ENCODE measurements around the gene EVC2.

DNA sequence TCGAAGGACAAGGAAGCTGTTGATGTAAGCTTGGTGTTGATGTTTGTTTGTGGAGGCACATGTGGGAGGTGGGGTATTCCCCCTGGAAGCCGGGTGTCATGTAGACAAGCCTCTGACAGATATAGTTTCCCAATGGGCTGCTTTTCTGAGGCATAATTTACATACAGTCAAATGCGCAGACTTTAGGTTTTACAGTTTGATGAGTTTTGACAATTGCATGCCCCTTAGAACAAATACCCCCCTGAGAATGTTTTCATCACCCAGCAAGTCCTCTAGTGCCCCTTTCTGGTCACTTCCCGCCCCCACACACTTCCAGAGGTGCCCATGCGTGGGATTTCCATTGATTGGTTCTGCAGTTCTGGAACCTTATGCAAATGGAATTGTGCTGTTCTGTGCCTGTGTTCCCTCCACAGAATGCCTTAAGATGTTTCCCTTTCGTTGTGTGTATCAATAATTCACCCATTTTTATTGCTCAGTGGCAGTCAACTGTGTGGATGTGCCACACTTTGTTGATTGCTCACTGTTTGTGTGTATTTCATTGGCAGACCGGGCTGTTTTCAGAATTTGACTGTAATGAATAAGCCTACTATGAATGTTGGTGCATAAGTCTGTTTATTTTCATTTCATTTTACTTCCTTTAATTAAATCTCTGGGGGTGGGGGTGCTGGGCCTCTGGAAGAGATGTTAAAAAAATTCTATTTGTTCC lies 11.1 kb upstream of the EVC2 start:
- TF ChIP-seq, protein P1, sequence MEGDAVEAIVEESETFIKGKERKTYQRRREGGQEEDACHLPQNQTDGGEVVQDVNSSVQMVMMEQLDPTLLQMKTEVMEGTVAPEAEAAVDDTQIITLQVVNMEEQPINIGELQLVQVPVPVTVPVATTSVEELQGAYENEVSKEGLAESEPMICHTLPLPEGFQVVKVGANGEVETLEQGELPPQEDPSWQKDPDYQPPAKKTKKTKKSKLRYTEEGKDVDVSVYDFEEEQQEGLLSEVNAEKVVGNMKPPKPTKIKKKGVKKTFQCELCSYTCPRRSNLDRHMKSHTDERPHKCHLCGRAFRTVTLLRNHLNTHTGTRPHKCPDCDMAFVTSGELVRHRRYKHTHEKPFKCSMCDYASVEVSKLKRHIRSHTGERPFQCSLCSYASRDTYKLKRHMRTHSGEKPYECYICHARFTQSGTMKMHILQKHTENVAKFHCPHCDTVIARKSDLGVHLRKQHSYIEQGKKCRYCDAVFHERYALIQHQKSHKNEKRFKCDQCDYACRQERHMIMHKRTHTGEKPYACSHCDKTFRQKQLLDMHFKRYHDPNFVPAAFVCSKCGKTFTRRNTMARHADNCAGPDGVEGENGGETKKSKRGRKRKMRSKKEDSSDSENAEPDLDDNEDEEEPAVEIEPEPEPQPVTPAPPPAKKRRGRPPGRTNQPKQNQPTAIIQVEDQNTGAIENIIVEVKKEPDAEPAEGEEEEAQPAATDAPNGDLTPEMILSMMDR (IDR thresholded peaks at IDR 0.05): no peak
- no peak for TF ChIP-seq EP300 (IDR thresholded peaks at IDR 0.05; ENCODE audit: low read depth)
- no peak for TF ChIP-seq POLR2AphosphoS5 (IDR thresholded peaks at IDR 0.05)
- no peak for TF ChIP-seq POLR2A (IDR thresholded peaks at IDR 0.05)
